GM23338 (cell line): Measurements from ENCODE around the gene SLC38A10. TPM values are rescaled to one million over a fixed set of nuclear protein-coding genes. Genes with fewer than 3 reads are reported as not detected.

Source experiments
- ATAC-seq: fragments of 200-7000 bp; cut with Tn5 transposase; 3 replicates; pipeline ENCODE4 v1.9.1; 2020
- DNase-seq: peaks from one replicate; pipeline ENCODE4 v3.0.0-alpha.2; 2015; ENCODE audit warnings: low spot score
- H2AFZ ChIP-seq: fragments of 200-600 bp; sonication (generic); 2 replicates; pipeline ENCODE4 v1.8.0; 2016; ENCODE audit warnings: antibody characterized with exemption, mild to moderate bottlenecking, moderate library complexity
- H3F3A ChIP-seq: fragments of 200-600 bp; sonication (generic); replicated peaks from 2 replicates; pipeline ENCODE4 v1.8.0; 2017; ENCODE audit warnings: antibody characterized with exemption, mixed run types, low read depth
- H3K27ac ChIP-seq: fragments of 200-600 bp; sonication (generic); 2 replicates; pipeline ENCODE4 v1.6.1; 2016; ENCODE audit warnings: low read depth
- H3K27me3 ChIP-seq: fragments of 200-600 bp; sonication (generic); 2 replicates; pipeline ENCODE4 v1.8.0; 2016; ENCODE audit warnings: mild to moderate bottlenecking, mixed run types, moderate library complexity; ENCODE audit not compliant: insufficient read depth
- H3K36me3 ChIP-seq: fragments of 200-600 bp; sonication (generic); 2 replicates; pipeline ENCODE4 v1.8.0; 2016; ENCODE audit warnings: mild to moderate bottlenecking; ENCODE audit not compliant: insufficient read depth
- H3K4me1 ChIP-seq: fragments of 200-600 bp; sonication (generic); 2 replicates; pipeline ENCODE4 v1.8.0; 2016; ENCODE audit warnings: mild to moderate bottlenecking, moderate library complexity; ENCODE audit not compliant: insufficient read depth
- H3K4me2 ChIP-seq: fragments of 200-600 bp; sonication (generic); 2 replicates; pipeline ENCODE4 v1.7.1; 2017; ENCODE audit warnings: mixed run types
- H3K4me3 ChIP-seq: fragments of 200-600 bp; sonication (generic); 2 replicates; pipeline ENCODE4 v1.6.1; 2016; ENCODE audit warnings: mixed run types
- H3K79me2 ChIP-seq: fragments of 200-600 bp; sonication (generic); replicated peaks from 2 replicates; pipeline ENCODE4 v1.8.0; 2017; ENCODE audit warnings: mild to moderate bottlenecking; ENCODE audit not compliant: insufficient read depth
- H3K9me2 ChIP-seq: fragments of 200-600 bp; sonication (generic); 2 replicates; pipeline ENCODE4 v1.8.0; 2017; ENCODE audit not compliant: insufficient read depth
- H4K20me1 ChIP-seq: fragments of 200-600 bp; sonication (generic); replicated peaks from 2 replicates; pipeline ENCODE4 v1.8.0; 2017; ENCODE audit warnings: mild to moderate bottlenecking; ENCODE audit not compliant: insufficient read depth
- H3K27ac Mint-ChIP-seq: 2 replicates; pipeline ENCODE4 v1.8.0; 2020; ENCODE audit warnings: inconsistent platforms, mild to moderate bottlenecking, moderate library complexity, mixed read lengths
- H3K27me3 Mint-ChIP-seq: 3 replicates; pipeline ENCODE4 v1.8.0; 2022; ENCODE audit warnings: low read depth, mild to moderate bottlenecking, moderate library complexity, mixed read lengths, inconsistent platforms; ENCODE audit not compliant: insufficient read depth, poor library complexity
- H3K36me3 Mint-ChIP-seq: 3 replicates; pipeline ENCODE4 v1.8.0; 2021; ENCODE audit warnings: low read depth, mild to moderate bottlenecking, inconsistent platforms, moderate library complexity, mixed read lengths
- H3K4me1 Mint-ChIP-seq: 3 replicates; pipeline ENCODE4 v1.8.0; 2020; ENCODE audit warnings: mild to moderate bottlenecking, inconsistent platforms, mixed read lengths
- H3K4me3 Mint-ChIP-seq: 3 replicates; pipeline ENCODE4 v1.8.0; 2021; ENCODE audit warnings: moderate library complexity, mild to moderate bottlenecking, inconsistent platforms, mixed read lengths
- H3K9me3 Mint-ChIP-seq: 3 replicates; pipeline ENCODE4 v1.8.0; 2020; ENCODE audit warnings: moderate library complexity, mild to moderate bottlenecking, inconsistent platforms, mixed read lengths
- CREB1 ChIP-seq: fragments of 250-450 bp; sonication (Bioruptor Pico); IDR thresholded peaks from 2 replicates; pipeline ENCODE4 v1.5.0; 2020; ENCODE audit warnings: low read depth, mild to moderate bottlenecking, moderate library complexity
- CTCF ChIP-seq, 2 experiments: fragments of 200-600 bp in 1 of 2; sonication (generic) in 1 of 2; conservative IDR thresholded peaks; 2 replicates each; pipeline versions ENCODE4 v1.5.1 to v1.6.1; 2016 to 2017; ENCODE audit warnings: antibody characterized with exemption in 2 of 2, low read depth in 2 of 2, mild to moderate bottlenecking in 2 of 2, moderate library complexity in 1 of 2
- ETS1 ChIP-seq: IDR thresholded peaks from 2 replicates; pipeline ENCODE4 v1.6.1; 2016; ENCODE audit warnings: antibody characterized with exemption
- EZH2 ChIP-seq: fragments of 200-600 bp; sonication (generic); IDR thresholded peaks from one replicate; pipeline ENCODE4 v1.8.0; 2017; ENCODE audit warnings: antibody characterized with exemption, mild to moderate bottlenecking, low read depth; ENCODE audit not compliant: unreplicated experiment
- JUNB ChIP-seq: IDR thresholded peaks from one replicate; pipeline ENCODE4 v1.6.1; 2016; ENCODE audit warnings: antibody characterized with exemption; ENCODE audit not compliant: unreplicated experiment
- NANOG ChIP-seq: IDR thresholded peaks from 2 replicates; pipeline ENCODE4 v1.6.1; 2016; ENCODE audit warnings: antibody characterized with exemption, borderline replicate concordance
- POLR2AphosphoS5 ChIP-seq: IDR thresholded peaks from 2 replicates; pipeline ENCODE4 v1.6.1; 2016; ENCODE audit warnings: antibody characterized with exemption, low read depth
- long read RNA-seq: library from polyadenylated mRNA; unstranded; transcript quantifications from one replicate; pipeline ENCODE4 v2.0.0, GENCODE V29; 2020; ENCODE audit not compliant: unreplicated experiment
- polyA plus RNA-seq: library from polyadenylated mRNA; unstranded; fragments of >200 nt; fragmentation: Nextera tagmentation; extraction: Ambion mirVana; gene quantifications from 2 replicates; pipeline ENCODE4 v1.2.1, GENCODE V29; 2016
- total RNA-seq: library from RNA; depleted of rRNA; stranded (reverse); fragments of >200 nt; shearing (Covaris generic); gene quantifications from 2 replicates; pipeline ENCODE4 v1.2.3, GENCODE V29; 2014; rRNA removed

SLC38A10 gene
- total RNA-seq (51.7 and 55.8 TPM in 2 replicates), polyA plus RNA-seq (17.1 and 18.3 TPM in 2 replicates)
- long read RNA-seq, full-length matches to known transcripts = 1 of 9 reads
- long read RNA-seq, partial matches to known transcripts = 2 of 9 reads
- long read RNA-seq, other reads (novel, unspliced or antisense) = 6 of 9 reads

- peak; percentile 91 for ATAC-seq
- Mint-ChIP-seq H3K4me1 (peaks cover 13% of the 10 kb centered on the region), H3K4me3 (peak within 1 kb of the TSS; percentile 87), H3K9me3 (no peaks in the 10 kb centered on the region), H3K36me3 (peaks cover 1% of the 10 kb centered on the region; the same call in 1 of the 3 replicates), H3K27ac (peak within 1 kb of the TSS; percentile 80), H3K27me3 (peaks cover 9% of the 10 kb centered on the region)
- peak within 1 kb of the TSS; percentile 92 for H2AFZ ChIP-seq
- TF ChIP-seq NANOG (no peak), EZH2 (no peak), ETS1 (peak; percentile 33; the same call in 1 of the 2 replicates), POLR2AphosphoS5 (peak; percentile 79), CREB1 (peak; percentile 80), JUNB (no peak)
- H4K20me1 ChIP-seq = peaks cover 21% of the 10 kb centered on the region
- peak within 1 kb of the TSS; percentile 94 for H3K4me2 ChIP-seq
- H3K27me3 ChIP-seq = no peaks in the 10 kb centered on the region
- H3K4me1 ChIP-seq = peaks cover 4% of the 10 kb centered on the region; the same call in 1 of the 2 replicates
- peak; percentile 92 for DNase-seq
- peaks cover 28% of the 10 kb centered on the region for H3K79me2 ChIP-seq
- peaks cover 4% of the 10 kb centered on the region; the same call in 1 of the 2 replicates for H3F3A ChIP-seq
- no peaks in the 10 kb centered on the region for H3K9me2 ChIP-seq
- H3K4me3 ChIP-seq = peak within 1 kb of the TSS; percentile 90
- no peaks in the 10 kb centered on the region for H3K36me3 ChIP-seq
- no peak within 1 kb of the TSS; the same call in 1 of the 2 replicates for H3K27ac ChIP-seq
Observed at GRCh38 chr17:81295031-81295675, at the start of gene SLC38A10. TSS of gene SLC38A10 (minus strand) at chr17:81295307. CDS start at chr17:81294921, 386 bp downstream.

GRCh38 chr17:81342269-81343070 lies 47.4 kb upstream of the SLC38A10 start:
- no peak overlapping the region for H3K27ac ChIP-seq
- Mint-ChIP-seq H3K27ac (no peak overlapping the region), H3K27me3 (peaks cover 78% of the 10 kb centered on the region)

More at GRCh38 chr17:81342269-81343070, 47.4 kb upstream of the SLC38A10 start:
- Histone ChIP-seq H4K20me1 (peaks cover 5% of the 10 kb centered on the region; the same call in 1 of the 2 replicates), H3K9me2 (no peaks in the 10 kb centered on the region), H3K4me2 (peak overlapping the region; percentile 97), H3K4me1 (peaks cover 51% of the 10 kb centered on the region), H3F3A (peaks cover 18% of the 10 kb centered on the region), H3K36me3 (no peaks in the 10 kb centered on the region), H3K79me2 (peaks cover 5% of the 10 kb centered on the region), H2AFZ (peak overlapping the region; percentile 82), H3K4me3 (peak overlapping the region; percentile 84), H3K27me3 (peaks cover 78% of the 10 kb centered on the region)
- Mint-ChIP-seq H3K4me3 (peak overlapping the region; percentile 70), H3K36me3 (no peaks in the 10 kb centered on the region), H3K4me1 (peaks cover 35% of the 10 kb centered on the region), H3K9me3 (no peaks in the 10 kb centered on the region; the same call in 2 of the 3 replicates)
- TF ChIP-seq NANOG = no peak
- TF ChIP-seq EZH2 = peak; percentile 95
- no peak for TF ChIP-seq CTCF (conservative IDR thresholded peaks at IDR 0.05; ENCODE audit: low read depth in 2 of 2)
- 0 out of 2 replicates have a peak, but pooled peaks have one; percentile 11 for TF ChIP-seq POLR2AphosphoS5
- ATAC-seq (peak; percentile 16), DNase-seq (peak; percentile 80)
